ENCODE results near the gene KMT5B.

Gene KMT5B

GRCh38 chr11:68177877-68178276 lies 35.2 kb downstream of the KMT5B start:
- DNase-seq: no peak

- DNase-seq: no peak
These were observed 39.2 kb downstream of the KMT5B start for GRCh38 chr11:68173926-68174325.

GRCh38 chr11:68169442-68169841 lies 43.7 kb downstream of the KMT5B start:
- no peak for DNase-seq

- no peak for DNase-seq
These were observed 44.4 kb downstream of the KMT5B start for GRCh38 chr11:68168694-68169093.

GRCh38 chr11:68167474-68167873 lies 45.6 kb downstream of the KMT5B start:
- no peak for DNase-seq

GRCh38 chr11:68166969-68167368 lies 46.1 kb downstream of the KMT5B start:
- no peak for DNase-seq

GRCh38 chr11:68165601-68166000 lies 47.5 kb downstream of the KMT5B start:
- no peak for DNase-seq

GRCh38 chr11:68164437-68164836 lies 48.7 kb downstream of the KMT5B start:
- DNase-seq: no peak

- DNase-seq: no peak
These were observed 49.4 kb downstream of the KMT5B start for GRCh38 chr11:68163691-68164090.

- no peak for DNase-seq
These were observed 52.9 kb downstream of the KMT5B start for GRCh38 chr11:68160100-68160695.

GRCh38 chr11:68159665-68160064 lies 53.4 kb downstream of the KMT5B start:
- DNase-seq: no peak

GRCh38 chr11:68159161-68159560 lies 53.9 kb downstream of the KMT5B start:
- no peak for DNase-seq

GRCh38 chr11:68158580-68158979 lies 54.5 kb downstream of the KMT5B start:
- DNase-seq: no peak

GRCh38 chr11:68153742-68154141 lies 59.4 kb downstream of the KMT5B start:
- DNase-seq: no peak

- no peak for DNase-seq
These were observed 63.1 kb downstream of the KMT5B start for GRCh38 chr11:68150037-68150436.

GRCh38 chr11:68149417-68149816 lies 63.7 kb downstream of the KMT5B start:
- DNase-seq: peak; percentile 41

- no peak for DNase-seq
These were observed 64.2 kb downstream of the KMT5B start for GRCh38 chr11:68148879-68149278.

GRCh38 chr11:68148071-68148805 lies 64.9 kb downstream of the KMT5B start:
- no peak for DNase-seq

- peak; percentile 65 for DNase-seq
These were observed 66.2 kb downstream of the KMT5B start for GRCh38 chr11:68146704-68147474.

- DNase-seq: no peak
These were observed 67.0 kb downstream of the KMT5B start for GRCh38 chr11:68146010-68146540.

- no peak for DNase-seq
These were observed 67.8 kb downstream of the KMT5B start for GRCh38 chr11:68145120-68145866.

- no peak for DNase-seq
These were observed 69.8 kb downstream of the KMT5B start for GRCh38 chr11:68143310-68143689.

All from NCI-H1105 treated with DMSO at 0.1 percent for 48 hours (cell line).